Neural progenitor cell (in vitro differentiated cells): ENCODE results near the gene FGFR2. TPM values are rescaled to one million over a fixed set of nuclear protein-coding genes. Genes with fewer than 3 reads are reported as not detected.

ENCODE experiments used
- DNase-seq: peaks from one replicate; pipeline ENCODE4 v3.0.0-alpha.2; 2016; ENCODE audit warnings: low spot score
- H2AFZ ChIP-seq: fragments of 200-600 bp; sonication (generic); replicated peaks from 2 replicates; pipeline ENCODE4 v1.6.1; 2016; ENCODE audit warnings: antibody characterized with exemption
- H3F3A ChIP-seq: fragments of 200-600 bp; sonication (generic); 2 replicates; pipeline ENCODE4 v1.6.1; 2016; ENCODE audit warnings: antibody characterized with exemption, low read depth
- H3K27ac ChIP-seq: fragments of 200-600 bp; sonication (generic); 2 replicates; pipeline ENCODE4 v1.5.1; 2016; ENCODE audit warnings: mild to moderate bottlenecking
- H3K27me3 ChIP-seq: fragments of 200-600 bp; sonication (generic); 2 replicates; pipeline ENCODE4 v1.6.1; 2016; ENCODE audit warnings: mild to moderate bottlenecking, moderate library complexity
- H3K36me3 ChIP-seq: fragments of 200-600 bp; sonication (generic); 2 replicates; pipeline ENCODE4 v1.5.1; 2016
- H3K4me1 ChIP-seq: fragments of 200-600 bp; sonication (generic); 2 replicates; pipeline ENCODE4 v1.6.1; 2016; ENCODE audit warnings: mixed run types
- H3K4me2 ChIP-seq: fragments of 200-600 bp; sonication (generic); 2 replicates; pipeline ENCODE4 v1.6.1; 2016
- H3K4me3 ChIP-seq: fragments of 200-600 bp; sonication (generic); 2 replicates; pipeline ENCODE4 v1.5.1; 2016
- H3K79me2 ChIP-seq: fragments of 200-600 bp; sonication (generic); 2 replicates; pipeline ENCODE4 v1.6.1; 2016; ENCODE audit warnings: low read depth
- H3K9ac ChIP-seq: fragments of 200-600 bp; sonication (generic); 2 replicates; pipeline ENCODE4 v1.6.1; 2016
- H3K9me3 ChIP-seq: fragments of 200-600 bp; sonication (generic); 2 replicates; pipeline ENCODE4 v1.5.1; 2016; ENCODE audit warnings: low read depth
- H4K20me1 ChIP-seq: fragments of 200-600 bp; sonication (generic); 2 replicates; pipeline ENCODE4 v1.6.1; 2016; ENCODE audit warnings: low read depth
- H3K27ac Mint-ChIP-seq: 3 replicates; pipeline ENCODE4 v1.8.0; 2021; ENCODE audit warnings: mixed read lengths
- H3K27me3 Mint-ChIP-seq: 2 replicates; pipeline ENCODE4 v1.8.0; 2022; ENCODE audit warnings: low read depth, mild to moderate bottlenecking, inconsistent platforms, moderate library complexity, mixed read lengths; ENCODE audit not compliant: insufficient read depth
- H3K36me3 Mint-ChIP-seq: 3 replicates; pipeline ENCODE4 v1.8.0; 2021; ENCODE audit warnings: mixed read lengths
- H3K4me1 Mint-ChIP-seq: 3 replicates; pipeline ENCODE4 v1.8.0; 2021; ENCODE audit warnings: mixed read lengths
- H3K4me3 Mint-ChIP-seq: 3 replicates; pipeline ENCODE4 v1.8.0; 2021; ENCODE audit warnings: mild to moderate bottlenecking, moderate library complexity, mixed read lengths
- H3K9me3 Mint-ChIP-seq: 3 replicates; pipeline ENCODE4 v1.8.0; 2020; ENCODE audit warnings: mixed read lengths
- CTCF ChIP-seq: fragments of 200-600 bp; sonication (generic); IDR thresholded peaks from 2 replicates; pipeline ENCODE4 v1.5.1; 2017; ENCODE audit warnings: antibody characterized with exemption, mild to moderate bottlenecking
- EZH2 ChIP-seq: fragments of 200-600 bp; sonication (generic); IDR thresholded peaks from 2 replicates; pipeline ENCODE4 v1.6.1; 2017; ENCODE audit warnings: antibody characterized with exemption, mild to moderate bottlenecking, moderate library complexity
- EZH2phosphoT487 ChIP-seq: fragments of 200-600 bp; sonication (generic); IDR thresholded peaks from 2 replicates; pipeline ENCODE4 v1.6.1; 2017; ENCODE audit warnings: antibody characterized with exemption
- total RNA-seq: library from RNA; depleted of rRNA; stranded (reverse); fragments of >200 nt; gene quantifications from 2 replicates; pipeline ENCODE4 v1.2.3, GENCODE V29; 2015; ENCODE audit warnings: low replicate concordance

FGFR2 gene
- total RNA-seq, 1 donor from 2014 or later: 99.1 TPM

GRCh38 chr10:121436630-121437341 is 161.5 kb downstream of the FGFR2 start:
- peaks cover 44% of the 10 kb centered on the region for H3K4me1 ChIP-seq
- peak; percentile 33 for DNase-seq
- H3K4me2 ChIP-seq: peak overlapping the region; percentile 61
- Mint-ChIP-seq H3K27me3 (peaks cover 8% of the 10 kb centered on the region), H3K36me3 (no peaks in the 10 kb centered on the region), H3K4me3 (no peak overlapping the region), H3K9me3 (no peaks in the 10 kb centered on the region), H3K27ac (peak overlapping the region; percentile 83), H3K4me1 (peaks cover 36% of the 10 kb centered on the region)
- peak overlapping the region; percentile 6 for H3K4me3 ChIP-seq
- no peaks in the 10 kb centered on the region for H3K27me3 ChIP-seq
- H4K20me1 ChIP-seq: no peaks in the 10 kb centered on the region
- H2AFZ ChIP-seq: peak overlapping the region; percentile 30
- peaks cover 41% of the 10 kb centered on the region for H3F3A ChIP-seq
- H3K36me3 ChIP-seq: no peaks in the 10 kb centered on the region
- no peaks in the 10 kb centered on the region for H3K9me3 ChIP-seq
- no peaks in the 10 kb centered on the region for H3K79me2 ChIP-seq
- TF ChIP-seq CTCF (no peak), EZH2phosphoT487 (no peak), EZH2 (peak; percentile 35)
- H3K27ac ChIP-seq: peak overlapping the region; percentile 63
- no peak overlapping the region for H3K9ac ChIP-seq

GRCh38 chr10:121436281-121436629 is 162.0 kb downstream of the FGFR2 start:
- H3K79me2 ChIP-seq: no peaks in the 10 kb centered on the region
- H3K27me3 Mint-ChIP-seq: peaks cover 8% of the 10 kb centered on the region
- peaks cover 36% of the 10 kb centered on the region for H3K4me1 Mint-ChIP-seq
- peaks cover 44% of the 10 kb centered on the region for H3K4me1 ChIP-seq
- H3K9me3 ChIP-seq: no peaks in the 10 kb centered on the region
- peak overlapping the region; percentile 83 for H3K27ac Mint-ChIP-seq
- no peak overlapping the region for H3K4me3 Mint-ChIP-seq
- peaks cover 41% of the 10 kb centered on the region for H3F3A ChIP-seq
- DNase-seq: no peak
- peak overlapping the region; percentile 6 for H3K4me3 ChIP-seq
- TF ChIP-seq CTCF: no peak
- no peak for TF ChIP-seq EZH2phosphoT487
- TF ChIP-seq EZH2: no peak
- no peaks in the 10 kb centered on the region for H3K9me3 Mint-ChIP-seq
- no peaks in the 10 kb centered on the region for H4K20me1 ChIP-seq
- H3K36me3 ChIP-seq: no peaks in the 10 kb centered on the region
- H2AFZ ChIP-seq: peak overlapping the region; percentile 30
- peak overlapping the region; percentile 61 for H3K4me2 ChIP-seq
- H3K36me3 Mint-ChIP-seq: no peaks in the 10 kb centered on the region
- H3K9ac ChIP-seq: no peak overlapping the region
- H3K27ac ChIP-seq: peak overlapping the region; percentile 63
- H3K27me3 ChIP-seq: no peaks in the 10 kb centered on the region

- H3K79me2 ChIP-seq: no peaks in the 10 kb centered on the region
- DNase-seq: peak; percentile 40
- peaks cover 41% of the 10 kb centered on the region for H3F3A ChIP-seq
- H3K9ac ChIP-seq: no peak overlapping the region
- no peak overlapping the region for H3K4me3 ChIP-seq
- no peaks in the 10 kb centered on the region for H3K36me3 Mint-ChIP-seq
- H3K9me3 Mint-ChIP-seq: no peaks in the 10 kb centered on the region
- H2AFZ ChIP-seq: no peak overlapping the region
- no peaks in the 10 kb centered on the region for H3K9me3 ChIP-seq
- no peak overlapping the region for H3K27ac ChIP-seq
- no peak overlapping the region for H3K27ac Mint-ChIP-seq
- peaks cover 36% of the 10 kb centered on the region for H3K4me1 Mint-ChIP-seq
- H3K36me3 ChIP-seq: no peaks in the 10 kb centered on the region
- TF ChIP-seq EZH2 (no peak), EZH2phosphoT487 (no peak), CTCF (no peak)
- peaks cover 44% of the 10 kb centered on the region for H3K4me1 ChIP-seq
- H3K4me3 Mint-ChIP-seq: no peak overlapping the region
- H3K27me3 Mint-ChIP-seq: peaks cover 8% of the 10 kb centered on the region
- no peaks in the 10 kb centered on the region for H3K27me3 ChIP-seq
- no peaks in the 10 kb centered on the region for H4K20me1 ChIP-seq
- H3K4me2 ChIP-seq: peak overlapping the region; percentile 61
Measured at GRCh38 chr10:121435099-121435875, 163.0 kb downstream of the FGFR2 start.
